ENCODE results near the gene CD40. TPM values are rescaled to one million over a fixed set of nuclear protein-coding genes. Genes with fewer than 3 reads are reported as not detected.

CD40 gene
- total and polyA plus RNA-seq, 2 of the 4 experiments (the other 2 are of a cell fraction) = 0.36 to 0.92 TPM

DNA sequence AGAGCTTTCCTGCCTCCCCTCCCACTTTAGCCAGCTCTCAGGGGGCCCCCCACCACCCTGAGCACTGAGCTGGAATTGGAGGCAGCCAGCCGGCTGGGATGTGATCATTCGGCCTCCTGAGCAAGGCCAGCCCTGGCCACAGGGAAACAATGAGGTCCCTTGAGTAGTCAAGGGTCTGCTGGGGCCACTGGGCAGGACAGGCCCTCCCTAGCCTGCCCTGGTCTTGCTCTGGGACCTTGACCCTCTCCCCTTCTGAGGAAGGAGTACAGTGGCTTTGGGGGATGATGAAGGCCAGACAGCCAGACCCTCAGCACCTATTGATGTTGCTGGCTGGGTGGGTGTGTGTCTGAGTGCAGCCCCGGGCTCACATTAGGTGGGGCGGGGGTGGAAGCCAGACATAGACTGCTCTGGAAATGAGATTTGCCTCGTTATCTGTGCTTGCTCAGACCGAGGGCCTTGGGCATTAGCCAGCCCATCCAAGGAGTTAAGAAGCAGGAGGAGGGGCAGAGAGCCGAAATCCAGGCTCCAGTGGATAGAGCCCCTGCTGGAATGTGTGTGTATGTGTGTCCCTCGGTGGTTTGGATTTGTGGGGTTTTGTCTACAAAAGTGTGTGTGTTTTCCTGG is 21.3 kb downstream of the CD40 start:
- Histone ChIP-seq H3K9ac (ENCODE audit: low read depth, low read length) (no peak overlapping the region), H4K8ac (ENCODE audit: low read depth in 2 of 2, low read length in 2 of 2) (no peak overlapping the region), H4K5ac (ENCODE audit: low read depth, low read length) (no peak overlapping the region), H2BK20ac (ENCODE audit: low read depth, low read length) (no peak overlapping the region), H3K36me3 (ENCODE audit: control insufficient read depth, insufficient read depth, low read length) (no peaks in the 10 kb centered on the region), H3K27ac (ENCODE audit: insufficient read depth, low read length) (no peak overlapping the region), H2BK120ac (ENCODE audit: low read depth, low read length) (no peak overlapping the region), H3K27me3 (ENCODE audit: control insufficient read depth, insufficient read depth, low read length) (peaks cover 48% of the 10 kb centered on the region), H3K4me2 (ENCODE audit: low read depth, low read length) (no peak overlapping the region), H2BK15ac (ENCODE audit: low read depth, low read length) (no peak overlapping the region), H2BK5ac (ENCODE audit: low read depth, low read length, poor library complexity, severe bottlenecking) (no peak overlapping the region), H3K79me1 (ENCODE audit: low read depth in 1 of 2, low read length in 2 of 2) (no peaks in the 10 kb centered on the region), H3K23ac (ENCODE audit: low read depth, low read length) (no peak overlapping the region), H2AK5ac (ENCODE audit: low read depth, low read length) (no peak overlapping the region), H3K4me1 (ENCODE audit: control insufficient read depth, insufficient read depth, low read length) (no peaks in the 10 kb centered on the region), H3K18ac (ENCODE audit: low read depth, low read length) (no peak overlapping the region), H3K4ac (ENCODE audit: low read depth, low read length) (no peak overlapping the region), H3K14ac (replicated peaks; ENCODE audit: low read depth, low read length) (no peak overlapping the region), H3K4me3 (ENCODE audit: insufficient read depth, low read depth, low read length) (no peak overlapping the region), H4K20me1 (ENCODE audit: insufficient read depth, low read length) (no peaks in the 10 kb centered on the region), H3K9me3 (ENCODE audit: control insufficient read depth, insufficient read depth, low read length) (no peaks in the 10 kb centered on the region), H4K91ac (ENCODE audit: insufficient read depth, low read depth, low read length) (no peak overlapping the region), H2AK9ac (replicated peaks; ENCODE audit: low read depth, low read length, poor library complexity) (no peak overlapping the region), H3K9me1 (ENCODE audit: insufficient read depth, low read length) (no peaks in the 10 kb centered on the region), H2AFZ (replicated peaks; ENCODE audit: low read length, poor library complexity) (no peak overlapping the region), H3K56ac (ENCODE audit: extremely low read depth, insufficient read depth, low read length) (no peak overlapping the region)
- intact Hi-C loops (cut with micrococcal nuclease) (no loop called here), in situ Hi-C loops (cut with MboI; ENCODE audit: low sequenced_read_pairs) (no loop called here), dilution Hi-C loops (cut with HindIII; ENCODE audit: low sequenced_read_pairs, unreplicated experiment) (no loop called here)
- 40% methylated on average over 1 of the region's 8 CpGs; no CpG with 5 or more reads in 1 of the 2 experiments for WGBS, 2 experiments (ENCODE audit: extremely low coverage in 2 of 2, insufficient read length in 1 of 2)
- TF ChIP-seq CHD1 (IDR thresholded peaks at IDR 0.05; ENCODE audit: low read depth, low read length) (no peak), FOS (IDR thresholded peaks at IDR 0.05; ENCODE audit: low read depth, low read length) (no peak), MAZ (IDR thresholded peaks at IDR 0.05; ENCODE audit: borderline replicate concordance, low read depth, low read length) (no peak), CEBPB (IDR thresholded peaks at IDR 0.05; ENCODE audit: low read depth, low read length) (no peak), RCOR1 (IDR thresholded peaks at IDR 0.05; ENCODE audit: insufficient replicate concordance, low read length) (no peak)
- TF ChIP-seq, protein P1, sequence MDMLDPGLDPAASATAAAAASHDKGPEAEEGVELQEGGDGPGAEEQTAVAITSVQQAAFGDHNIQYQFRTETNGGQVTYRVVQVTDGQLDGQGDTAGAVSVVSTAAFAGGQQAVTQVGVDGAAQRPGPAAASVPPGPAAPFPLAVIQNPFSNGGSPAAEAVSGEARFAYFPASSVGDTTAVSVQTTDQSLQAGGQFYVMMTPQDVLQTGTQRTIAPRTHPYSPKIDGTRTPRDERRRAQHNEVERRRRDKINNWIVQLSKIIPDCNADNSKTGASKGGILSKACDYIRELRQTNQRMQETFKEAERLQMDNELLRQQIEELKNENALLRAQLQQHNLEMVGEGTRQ (IDR thresholded peaks at IDR 0.05; ENCODE audit: low read depth, low read length) = no peak
- ChIA-PET CTCF (no interaction called here), POLR2A (ENCODE audit: unreplicated experiment) (no interaction called here)
- no peak for DNase-seq
- ATAC-seq (ENCODE audit: low read depth) = no peak
- no TSS peak for BruUV-seq (replicated peaks)

Measured in IMR-90 (cell line).